HEK293T (cell line): ENCODE data around the gene MID1.

Experiments used
- BHLHE40 ChIP-seq: fragments of 450-650 bp; IDR thresholded peaks from 2 replicates; pipeline ENCODE4 v1.6.1; 2016; ENCODE audit warnings: mild to moderate bottlenecking, moderate library complexity, borderline replicate concordance
- ELF4 ChIP-seq: fragments of 450-650 bp; IDR thresholded peaks from 2 replicates; pipeline ENCODE4 v1.6.1; 2017; ENCODE audit warnings: antibody characterized with exemption
- FOXK2 ChIP-seq: fragments of 450-650 bp; IDR thresholded peaks from 2 replicates; pipeline ENCODE4 v1.6.1; 2016; ENCODE audit warnings: mild to moderate bottlenecking
- FOXM1 ChIP-seq: fragments of 450-650 bp; IDR thresholded peaks from 2 replicates; pipeline ENCODE4 v1.6.1; 2017; ENCODE audit warnings: mild to moderate bottlenecking, borderline replicate concordance
- NFRKB ChIP-seq: fragments of 450-650 bp; IDR thresholded peaks from 2 replicates; pipeline ENCODE4 v1.6.1; 2016; ENCODE audit warnings: mild to moderate bottlenecking, moderate library complexity
- SP1 ChIP-seq: fragments of 450-650 bp; IDR thresholded peaks from 2 replicates; pipeline ENCODE4 v1.6.1; 2017
- TARDBP ChIP-seq: fragments of 450-650 bp; IDR thresholded peaks from 2 replicates; pipeline ENCODE4 v1.6.1; 2016
- TF ChIP-seq, protein P1 (sequence below): fragments of 450-650 bp; IDR thresholded peaks from 2 replicates; pipeline ENCODE4 v1.6.1; 2016

DNA sequence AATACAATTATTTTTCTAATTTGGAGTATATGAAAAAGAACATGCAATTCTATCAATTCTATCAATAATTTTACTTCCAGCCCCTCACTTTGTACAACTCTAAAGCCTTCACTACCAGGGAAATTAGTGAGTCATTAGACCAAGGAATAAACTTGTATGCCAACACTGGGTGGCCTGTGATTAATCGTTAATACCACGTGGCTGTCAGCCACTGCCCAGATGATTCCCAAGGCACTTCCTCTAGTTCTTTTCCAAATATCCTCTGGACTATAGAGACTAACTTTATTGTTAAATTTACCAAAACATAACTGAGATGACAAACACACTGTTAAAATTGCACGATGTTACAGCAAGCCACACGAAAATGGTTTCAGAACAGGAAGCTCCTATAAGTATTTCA lies 45.7 kb downstream of the MID1 start:
- TF ChIP-seq FOXK2 (no peak), BHLHE40 (no peak), TARDBP (no peak), SP1 (no peak), NFRKB (no peak), FOXM1 (no peak), ELF4 (no peak)
- TF ChIP-seq, protein P1, sequence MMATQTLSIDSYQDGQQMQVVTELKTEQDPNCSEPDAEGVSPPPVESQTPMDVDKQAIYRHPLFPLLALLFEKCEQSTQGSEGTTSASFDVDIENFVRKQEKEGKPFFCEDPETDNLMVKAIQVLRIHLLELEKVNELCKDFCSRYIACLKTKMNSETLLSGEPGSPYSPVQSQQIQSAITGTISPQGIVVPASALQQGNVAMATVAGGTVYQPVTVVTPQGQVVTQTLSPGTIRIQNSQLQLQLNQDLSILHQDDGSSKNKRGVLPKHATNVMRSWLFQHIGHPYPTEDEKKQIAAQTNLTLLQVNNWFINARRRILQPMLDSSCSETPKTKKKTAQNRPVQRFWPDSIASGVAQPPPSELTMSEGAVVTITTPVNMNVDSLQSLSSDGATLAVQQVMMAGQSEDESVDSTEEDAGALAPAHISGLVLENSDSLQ = no peak
